NCI-H345 treated with DMSO at 0.1 percent for 48 hours (cell line): ENCODE measurements around the gene MRPS2.
"Not testable (repeated sequence)": the region's sequence is repeated elsewhere in the genome, so short reads cannot be mapped to it uniquely, and the experiment has no call there.

ENCODE experiments used
- DNase-seq: peaks from one replicate; lab custom pipeline; 2025; ENCODE audit not compliant: unreplicated experiment; lab: John Stamatoyannopoulos, UW

Gene MRPS2

DNA sequence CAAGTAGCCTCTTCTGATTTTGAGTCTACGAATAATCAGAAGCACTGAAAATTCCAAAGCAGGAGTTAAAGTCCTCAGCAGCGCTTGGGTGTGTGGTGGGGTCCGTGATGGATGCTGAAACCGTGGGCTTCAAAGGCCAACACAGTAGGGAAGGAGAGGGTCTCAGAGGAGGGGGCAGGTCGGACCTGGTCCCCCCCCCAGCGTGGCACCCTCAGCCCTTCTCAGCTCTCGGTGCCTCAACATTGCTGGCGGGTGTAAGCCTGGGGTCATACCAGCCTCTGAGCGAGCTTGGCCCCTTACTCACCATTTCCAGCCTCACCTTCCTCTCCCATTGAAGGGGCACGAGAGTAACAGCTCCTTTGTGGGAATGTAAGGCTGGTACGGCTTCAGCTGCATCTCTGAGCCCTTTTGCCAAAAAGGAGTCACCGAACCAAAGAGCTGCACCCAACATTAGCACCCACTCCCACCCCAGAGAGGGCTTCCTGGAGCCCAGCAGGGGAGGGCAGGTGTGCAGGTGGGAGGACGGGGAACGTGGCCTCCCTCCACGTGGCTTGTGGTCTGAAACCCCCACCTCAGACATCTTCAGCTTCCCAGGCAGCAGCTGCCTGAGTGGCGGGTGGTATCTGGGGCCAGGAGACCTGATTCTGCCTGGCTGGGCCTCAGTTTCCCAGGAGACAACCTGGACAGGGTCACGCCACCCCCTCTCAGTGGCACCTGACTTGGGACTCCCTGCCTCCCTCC is 14.0 kb downstream of the MRPS2 start:
- DNase-seq, result no peak

- DNase-seq, result no peak
Measured at GRCh38 chr9:135515083-135515951, 14.8 kb downstream of the MRPS2 start.

DNA sequence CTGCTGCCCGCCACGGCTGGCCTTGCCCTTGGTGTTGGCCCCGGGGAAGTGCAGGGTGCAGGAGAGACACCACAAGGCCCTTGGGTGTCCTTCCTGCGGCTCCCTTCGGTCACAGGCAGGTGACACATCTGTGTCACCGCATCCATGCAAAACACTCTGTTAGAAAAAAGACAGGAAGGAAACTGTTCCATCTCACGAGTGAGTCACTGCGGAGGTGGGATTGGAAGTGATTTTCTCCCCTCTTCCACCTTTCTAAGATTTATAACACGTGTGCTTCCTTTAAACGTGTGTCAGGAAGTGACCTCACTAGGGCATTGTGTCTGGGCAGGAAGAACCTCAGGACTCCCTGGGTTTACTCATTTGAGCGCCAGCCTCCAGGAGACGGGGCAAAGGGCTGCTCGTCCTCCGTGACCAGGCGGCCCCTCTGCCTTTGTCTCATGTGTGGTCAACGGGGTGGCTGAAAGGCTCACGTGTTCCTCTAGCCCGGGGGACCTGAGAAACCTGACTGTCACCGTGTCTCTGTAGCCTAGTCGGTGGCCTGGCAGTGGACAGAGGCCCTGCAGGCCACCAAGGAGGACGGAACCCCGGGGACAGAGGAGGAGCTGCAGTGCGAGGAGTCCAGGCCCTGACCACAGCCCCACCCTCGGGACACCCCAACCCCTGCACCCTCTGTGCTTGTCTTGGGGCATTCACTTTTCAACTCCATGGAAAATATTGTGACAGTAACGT is 15.8 kb downstream of the MRPS2 start:
- no peak for DNase-seq

GRCh38 chr9:135517407-135517822 is 16.9 kb downstream of the MRPS2 start:
- no peak for DNase-seq

- no peak for DNase-seq
Measured at GRCh38 chr9:135519179-135519971, 18.9 kb downstream of the MRPS2 start.

- DNase-seq, result no peak
Measured at GRCh38 chr9:135520916-135521607, 20.6 kb downstream of the MRPS2 start, which contains the start of gene LCN1. LCN1 (plus strand) TSS chr9:135521440; CDS start chr9:135521498, 58 bp downstream.

DNA sequence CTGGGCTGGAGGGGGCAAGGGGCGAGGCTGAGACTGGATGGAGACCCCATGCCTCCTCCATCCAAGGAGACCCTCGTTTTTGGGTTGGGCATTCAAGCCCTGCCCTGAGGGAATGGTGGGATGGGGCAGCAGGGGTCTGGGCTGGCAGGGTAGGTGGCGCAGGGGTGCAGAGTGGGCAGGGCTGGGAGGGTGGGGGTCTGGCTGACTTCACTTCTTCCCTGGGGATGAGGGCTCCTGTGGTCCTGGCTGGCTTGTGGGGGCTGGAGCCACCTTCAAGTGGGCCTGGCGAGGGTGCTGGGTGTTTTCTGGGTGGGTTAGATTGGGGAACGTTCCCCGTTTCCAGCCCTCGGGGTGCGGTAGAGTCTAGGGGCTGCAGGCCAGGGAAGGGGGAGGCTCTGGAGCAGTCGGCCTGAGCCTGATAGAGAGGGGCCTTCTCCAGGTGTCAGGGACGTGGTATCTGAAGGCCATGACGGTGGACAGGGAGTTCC is 21.2 kb downstream of the MRPS2 start:
- no peak for DNase-seq

DNA sequence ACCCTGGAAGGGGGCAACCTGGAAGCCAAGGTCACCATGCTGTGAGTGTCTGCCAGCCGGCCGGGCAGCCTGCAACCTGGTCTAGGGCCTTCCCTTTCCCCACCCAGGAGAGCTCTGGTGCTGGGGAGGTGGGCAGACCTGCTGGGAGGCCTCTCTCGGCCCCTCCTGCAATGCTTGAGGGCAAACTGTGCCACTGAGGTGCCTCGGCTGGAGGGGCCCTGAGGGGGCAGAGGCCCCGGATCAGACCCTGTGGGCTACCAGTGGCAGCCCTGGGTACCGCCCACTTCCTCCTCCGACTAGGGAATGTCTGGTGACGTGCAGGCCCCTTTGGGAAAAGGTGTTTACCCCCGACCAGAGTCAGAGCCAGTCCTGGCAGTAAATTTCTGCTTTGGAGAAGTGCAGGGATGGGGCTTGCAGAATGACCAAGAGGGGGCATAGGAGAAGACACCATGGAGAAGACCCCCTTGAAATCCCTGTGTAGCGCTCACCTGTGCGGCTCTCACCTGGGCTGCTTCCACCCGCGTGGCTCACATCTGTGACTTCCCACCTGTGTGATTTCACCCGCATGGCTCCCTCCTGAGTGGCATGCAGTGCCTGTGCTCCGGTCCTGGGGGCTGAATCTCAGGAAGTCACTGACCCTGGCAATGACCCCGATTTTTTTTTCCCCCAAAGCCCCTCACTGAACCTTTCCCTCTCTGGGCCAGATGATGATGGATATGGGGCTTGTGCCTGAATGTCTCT is 21.8 kb downstream of the MRPS2 start:
- DNase-seq, result no peak

- no peak for DNase-seq
Measured at GRCh38 chr9:135522931-135523330, 22.4 kb downstream of the MRPS2 start.

DNA sequence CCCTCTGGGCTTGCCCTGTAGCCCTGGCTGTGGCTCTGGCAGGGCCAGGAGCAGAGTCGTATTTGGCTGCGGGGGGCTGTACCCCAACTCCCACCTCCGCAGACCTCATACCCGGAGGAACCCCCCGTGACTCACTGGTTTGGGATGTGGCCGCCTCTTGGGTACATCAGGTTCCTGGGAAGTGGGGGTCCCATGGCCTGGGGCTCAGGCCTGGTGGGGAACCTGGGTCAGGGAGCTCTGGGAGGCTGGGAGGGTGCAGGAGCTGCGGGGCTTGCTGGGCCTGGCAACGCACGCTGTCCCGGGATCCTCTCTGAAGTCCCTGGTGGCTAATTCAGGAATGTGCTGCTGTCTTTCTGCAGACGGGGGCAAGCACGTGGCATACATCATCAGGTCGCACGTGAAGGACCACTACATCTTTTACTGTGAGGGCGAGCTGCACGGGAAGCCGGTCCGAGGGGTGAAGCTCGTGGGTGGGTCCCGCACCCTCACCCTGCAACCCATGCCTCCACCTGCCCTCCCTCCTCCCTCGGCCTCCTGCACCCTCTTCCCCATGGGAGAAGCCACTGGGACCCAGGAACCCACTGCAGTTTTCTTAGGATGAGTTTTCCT is 23.1 kb downstream of the MRPS2 start:
- no peak for DNase-seq

DNA sequence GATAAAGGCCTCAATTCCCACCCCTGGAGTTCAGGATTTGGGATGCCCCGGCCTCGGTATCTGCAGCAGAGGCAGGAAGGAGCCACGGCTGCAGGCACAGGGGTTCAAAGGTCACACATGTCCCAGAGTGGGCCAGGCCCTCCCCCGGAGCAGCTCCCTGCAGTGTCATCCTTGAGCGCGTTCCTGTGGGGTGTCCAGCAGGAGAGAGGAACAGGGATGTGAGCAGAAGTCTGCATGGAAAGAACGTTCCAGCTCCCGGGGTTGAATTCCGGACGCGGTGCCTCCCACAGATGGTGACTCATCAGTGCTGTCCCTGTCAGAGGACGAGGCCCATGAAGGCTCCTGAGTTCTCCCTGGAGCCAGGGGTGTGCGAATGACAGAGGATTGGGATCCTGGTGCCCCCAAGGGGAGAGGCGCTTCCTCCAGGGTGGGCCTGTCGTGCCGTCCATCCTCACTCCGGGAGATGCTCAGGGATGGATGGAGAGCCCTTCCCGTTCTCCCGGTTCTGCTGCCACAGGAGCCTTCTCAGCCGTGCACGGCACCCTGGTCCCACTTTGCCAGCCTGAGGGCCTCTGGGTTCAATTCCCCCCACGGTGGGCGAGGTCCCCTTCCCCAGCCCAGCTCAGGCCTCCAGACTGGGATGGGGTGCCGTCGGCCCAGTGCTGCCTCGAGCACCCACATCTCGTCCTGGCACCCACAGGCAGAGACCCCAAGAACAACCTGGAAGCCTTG is 23.8 kb downstream of the MRPS2 start:
- DNase-seq, result no peak

GRCh38 chr9:135525241-135526088 is 25.0 kb downstream of the MRPS2 start:
- DNase-seq, result no peak

DNA sequence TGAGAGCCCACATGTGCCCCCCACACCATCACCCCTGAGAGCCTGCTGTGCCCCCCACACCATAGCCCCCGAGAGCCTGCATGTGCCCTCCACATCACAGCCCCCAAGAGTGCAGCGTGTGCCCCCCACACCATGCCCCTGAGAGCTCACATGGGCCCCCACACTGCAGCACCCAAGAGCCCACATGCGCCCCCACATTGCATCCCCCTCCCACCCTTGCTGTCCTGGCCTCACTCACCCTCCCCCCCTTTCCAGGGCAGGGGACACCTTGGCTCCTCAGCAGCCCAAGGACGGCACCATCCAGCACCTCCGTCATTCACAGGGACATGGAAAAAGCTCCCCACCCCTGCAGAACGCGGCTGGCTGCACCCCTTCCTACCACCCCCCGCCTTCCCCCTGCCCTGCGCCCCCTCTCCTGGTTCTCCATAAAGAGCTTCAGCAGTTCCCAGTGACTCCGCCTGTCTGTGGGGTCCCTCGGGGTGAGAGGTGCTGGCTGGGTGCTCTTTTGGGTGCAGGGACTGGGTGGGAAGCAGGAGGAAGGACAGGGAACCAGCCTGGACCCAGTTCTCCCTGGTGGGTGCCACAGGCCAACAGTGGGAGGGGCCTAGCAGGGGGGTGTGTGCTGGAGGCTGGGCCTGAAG is 25.7 kb downstream of the MRPS2 start:
- DNase-seq, result no peak

DNA sequence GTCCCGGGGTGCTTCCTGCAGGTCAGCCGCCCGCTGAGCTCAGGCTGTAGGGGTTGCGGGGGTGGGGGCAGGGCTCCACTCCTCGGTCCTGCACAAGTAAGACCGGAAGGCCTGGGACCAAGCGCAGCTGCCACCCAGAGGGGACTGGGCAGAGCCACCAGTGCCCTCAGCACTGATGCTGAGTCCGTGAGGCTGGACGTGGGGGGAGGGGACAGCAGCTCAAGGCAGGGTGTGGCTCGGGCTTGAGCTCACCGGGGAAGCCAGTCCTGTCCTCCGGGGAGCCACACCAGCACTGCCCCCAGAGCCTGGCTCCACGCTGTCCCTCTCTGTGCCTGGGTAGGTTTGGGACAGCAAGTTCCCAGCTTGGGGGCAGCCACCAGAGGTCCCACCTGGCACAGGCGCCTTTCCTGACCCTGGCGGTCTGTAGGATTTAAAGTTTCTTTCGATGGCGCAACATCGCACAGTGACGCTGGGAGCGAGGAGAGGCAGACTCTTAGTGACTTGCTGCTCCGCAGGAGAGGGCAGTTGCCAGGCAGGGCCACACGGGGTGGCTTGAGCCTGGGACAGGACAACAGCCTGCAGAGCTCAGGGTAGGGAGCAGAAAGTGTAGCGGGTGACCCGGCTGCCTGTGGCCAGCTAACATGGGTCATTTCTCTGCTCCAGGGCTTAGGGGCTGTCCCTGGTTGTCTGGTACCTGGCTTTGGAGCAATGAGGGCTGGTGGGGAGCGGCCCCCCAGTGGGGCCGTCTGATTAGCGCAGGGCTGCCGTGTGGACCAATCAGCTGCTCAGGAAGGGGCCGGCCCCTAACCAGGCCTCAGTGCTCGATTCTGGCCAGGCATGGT is 26.5 kb downstream of the MRPS2 start:
- no peak for DNase-seq

DNA sequence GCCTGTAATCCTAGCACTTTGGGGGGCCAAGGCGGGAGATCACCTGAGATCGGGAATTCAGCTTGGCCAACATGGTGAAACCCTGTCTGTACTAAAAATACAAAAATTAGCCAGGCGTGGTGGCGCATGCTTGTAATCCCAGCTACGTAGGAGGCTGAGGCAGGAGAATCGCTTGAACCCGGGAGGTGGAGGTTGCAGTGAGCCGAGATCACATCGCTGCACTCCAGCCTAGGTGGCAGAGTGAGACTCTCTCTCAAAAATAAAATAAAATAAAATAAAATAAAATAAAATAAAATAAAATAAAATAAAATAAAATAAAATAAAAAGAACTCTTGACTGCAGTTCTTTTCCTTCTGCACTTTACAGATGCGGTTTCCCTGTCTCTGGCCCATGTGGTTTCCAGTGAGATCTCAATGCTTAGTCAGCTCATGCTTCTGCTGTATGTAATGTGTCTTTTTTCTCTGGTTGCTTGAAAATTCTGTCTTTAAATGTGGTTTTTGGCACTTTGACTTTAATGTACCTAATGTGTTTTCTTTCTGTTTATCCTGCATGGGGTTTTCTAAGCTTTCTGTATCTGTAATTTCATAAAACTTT is 28.5 kb downstream of the MRPS2 start:
- not testable (repeated sequence) for DNase-seq
